ENCODE measurements around the gene KLHL30. TPM values are rescaled to one million over a fixed set of nuclear protein-coding genes. Genes with fewer than 3 reads are reported as not detected.
A peak's percentile ranks its signal among the peaks of the same experiment; 100 is the strongest.

KLHL30 gene
- total RNA-seq, 4 donors from 2014 or later, result 0.09 to 0.38 (median 0.18) TPM; not detected in 1

GRCh38 chr2:238173692-238174091, 35.2 kb downstream of the KLHL30 start:
- no peaks in the 10 kb centered on the region for H3K27me3 ChIP-seq
- peaks cover 13 to 27% (median 18%) of the 10 kb centered on the region in 3 donors for H3K4me1 ChIP-seq
- H3K36me3 ChIP-seq, result peaks cover 13 to 98% (median 24%) of the 10 kb centered on the region in 3 donors
- TF ChIP-seq POLR2A (IDR thresholded peaks at IDR 0.05) (no peak), CTCF (IDR thresholded peaks at IDR 0.05) (peak in 1 of 6 experiments; percentile 14)
- no peak overlapping the region for H3K27ac ChIP-seq
- intact Hi-C loops (cut with DNase I), result no loop called here
- WGBS, 2 donors, result 100% methylated on average over 1 of the region's 2 CpGs; no CpG with 5 or more reads in 1 of the 2 donors
- DNase-seq, result no peak
- no peak overlapping the region for H3K4me3 ChIP-seq
- no peaks in the 10 kb centered on the region for H3K9me3 ChIP-seq

- Histone ChIP-seq H3K36me3 (peaks cover 13 to 98% (median 26%) of the 10 kb centered on the region in 3 donors), H3K4me3 (no peak overlapping the region), H3K27me3 (no peaks in the 10 kb centered on the region), H3K27ac (no peak overlapping the region), H3K9me3 (no peaks in the 10 kb centered on the region), H3K4me1 (peaks cover 13 to 22% (median 16%) of the 10 kb centered on the region in 3 donors)
- 90 to 91% methylated on average over 8 of the region's 8 CpGs for WGBS, 2 donors
- no peak for TF ChIP-seq CTCF (IDR thresholded peaks at IDR 0.05)
- TF ChIP-seq POLR2A (IDR thresholded peaks at IDR 0.05), result no peak
- no peak for DNase-seq
- intact Hi-C loops (cut with DNase I), result no loop called here
Observed at GRCh38 chr2:238174291-238174690, 35.8 kb downstream of the KLHL30 start.

- peaks cover 10 to 18% (median 11%) of the 10 kb centered on the region in 3 donors for H3K4me1 ChIP-seq
- H3K27me3 ChIP-seq, result no peaks in the 10 kb centered on the region
- no peaks in the 10 kb centered on the region for H3K9me3 ChIP-seq
- intact Hi-C loops (cut with DNase I), result no loop called here
- TF ChIP-seq CTCF (IDR thresholded peaks at IDR 0.05), result no peak
- no peak for TF ChIP-seq POLR2A (IDR thresholded peaks at IDR 0.05)
- no peak overlapping the region for H3K4me3 ChIP-seq
- no peak for DNase-seq
- 62 to 69% methylated on average over 3 of the region's 3 CpGs for whole genome bisulfite sequencing, 2 donors
- peaks cover 15 to 98% (median 29%) of the 10 kb centered on the region in 3 donors for H3K36me3 ChIP-seq
- H3K27ac ChIP-seq, result no peak overlapping the region
Observed at GRCh38 chr2:238174701-238175100, 36.2 kb downstream of the KLHL30 start.

DNA sequence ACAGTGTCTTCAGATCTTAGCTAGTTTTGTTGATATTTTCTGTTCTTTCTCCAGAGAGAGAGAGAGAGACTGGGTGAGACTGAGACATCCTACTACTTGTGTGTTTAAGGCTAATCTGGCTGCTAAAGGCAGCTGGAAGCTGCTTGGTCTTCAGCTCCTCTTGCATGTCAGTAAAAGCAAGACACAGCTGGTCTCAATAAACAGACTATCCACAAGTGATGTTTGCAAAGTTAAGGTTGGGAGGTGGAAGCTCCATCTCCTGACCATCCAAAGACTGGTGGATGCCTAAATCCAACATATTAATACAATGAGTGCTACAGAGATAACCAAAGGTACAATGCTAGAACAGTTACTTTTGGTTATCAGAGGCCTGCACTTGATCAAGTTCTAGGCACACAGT, 38.1 kb downstream of the KLHL30 start:
- H3K9me3 ChIP-seq, result no peaks in the 10 kb centered on the region
- peak overlapping the region in 2 of 4 donors; percentile 30 to 66 for H3K27ac ChIP-seq
- H3K36me3 ChIP-seq, result peaks cover 23 to 98% (median 25%) of the 10 kb centered on the region in 3 donors
- H3K27me3 ChIP-seq, result no peaks in the 10 kb centered on the region
- DNase-seq, result no peak
- H3K4me3 ChIP-seq, result no peak overlapping the region
- no peaks in the 10 kb centered on the region for H3K4me1 ChIP-seq
- TF ChIP-seq CTCF (IDR thresholded peaks at IDR 0.05) (no peak), POLR2A (IDR thresholded peaks at IDR 0.05) (no peak)
- intact Hi-C loops (cut with DNase I), result no loop called here

- H3K4me3 ChIP-seq, result no peak overlapping the region
- TF ChIP-seq POLR2A (IDR thresholded peaks at IDR 0.05), result no peak
- TF ChIP-seq CTCF (IDR thresholded peaks at IDR 0.05), result no peak
- H3K9me3 ChIP-seq, result no peaks in the 10 kb centered on the region
- WGBS, 2 donors, result 84 to 89% methylated on average over 5 of the region's 5 CpGs
- DNase-seq, result no peak
- no peaks in the 10 kb centered on the region for H3K27me3 ChIP-seq
- peaks cover 35 to 98% (median 45%) of the 10 kb centered on the region in 3 donors for H3K36me3 ChIP-seq
- no peak overlapping the region for H3K27ac ChIP-seq
- intact Hi-C loops (cut with DNase I), result no loop called here
- no peaks in the 10 kb centered on the region for H3K4me1 ChIP-seq
Observed at GRCh38 chr2:238180554-238180953, 42.1 kb downstream of the KLHL30 start.

All from esophagus squamous epithelium (tissue), 5 donors.